Putamen (tissue), 1 donor: ENCODE measurements around the gene BAD.
A peak's percentile ranks its signal among the peaks of the same experiment; 100 is the strongest.

Source experiments
- DNase-seq: peaks from one replicate; pipeline ENCODE4 v3.0.0-alpha.2; 2016; ENCODE audit warnings: low spot score

The BAD gene

GRCh38 chr11:64229090-64229743 is 55.2 kb downstream of the BAD start:
- DNase-seq: no peak

GRCh38 chr11:64227405-64227956 is 57.0 kb downstream of the BAD start:
- no peak for DNase-seq

- DNase-seq: no peak
These were observed 57.9 kb downstream of the BAD start for GRCh38 chr11:64226507-64227051.

- DNase-seq: peak; percentile 83
These were observed 58.6 kb downstream of the BAD start, which contains the start of the genes NUDT22 and TRPT1 for GRCh38 chr11:64225608-64226506. TSS of gene NUDT22 (plus strand) at chr11:64226274. CDS start at chr11:64226653, 379 bp downstream. TSS of gene TRPT1 (minus strand) at chr11:64226186. CDS start at chr11:64225860, 326 bp downstream.

- DNase-seq: no peak
These were observed 59.4 kb downstream of the BAD start for GRCh38 chr11:64224891-64225607.

- no peak for DNase-seq
These were observed 60.1 kb downstream of the BAD start for GRCh38 chr11:64224151-64224890.

- no peak for DNase-seq
These were observed 61.3 kb downstream of the BAD start for GRCh38 chr11:64223001-64223651.

- no peak for DNase-seq
These were observed 61.8 kb downstream of the BAD start for GRCh38 chr11:64222651-64223000.

- no peak for DNase-seq
These were observed 63.7 kb downstream of the BAD start for GRCh38 chr11:64220798-64221197.

GRCh38 chr11:64220271-64220670 is 64.2 kb downstream of the BAD start:
- no peak for DNase-seq
